Cardiac muscle cell (in vitro differentiated cells and primary cell): ENCODE measurements around the gene PSMC5. TPM values are rescaled to one million over a fixed set of nuclear protein-coding genes. Genes with fewer than 3 reads are reported as not detected.
A peak's percentile ranks its signal among the peaks of the same experiment; 100 is the strongest.

Experiments
- DNase-seq, 2 donors: peaks; one replicate each; pipeline versions ENCODE4 v3.0.0 to v3.0.0-alpha.2; 2010 to 2017; ENCODE audit warnings: low read depth in 1 of 2, low spot score in 1 of 2
- H3K27ac ChIP-seq: fragments of 200-600 bp; sonication (generic); 2 replicates; pipeline ENCODE4 v1.5.1; 2016
- H3K27me3 ChIP-seq: fragments of 200-600 bp; sonication (generic); 2 replicates; pipeline ENCODE4 v1.6.0; 2016; ENCODE audit warnings: control low read depth
- H3K36me3 ChIP-seq: fragments of 200-600 bp; sonication (generic); 2 replicates; pipeline ENCODE4 v1.5.1; 2016; ENCODE audit warnings: control low read depth
- H3K4me1 ChIP-seq: fragments of 200-600 bp; sonication (generic); 2 replicates; pipeline ENCODE4 v1.8.1; 2017; ENCODE audit warnings: low read depth, mild to moderate bottlenecking, mixed run types
- H3K4me3 ChIP-seq: fragments of 200-600 bp; sonication (generic); 2 replicates; pipeline ENCODE4 v1.5.1; 2016; ENCODE audit warnings: mild to moderate bottlenecking
- H3K9me3 ChIP-seq: fragments of 200-600 bp; sonication (generic); 2 replicates; pipeline ENCODE4 v1.5.1; 2017; ENCODE audit warnings: low read depth, mild to moderate bottlenecking, control low read depth
- CTCF ChIP-seq: IDR thresholded peaks from 2 replicates; pipeline ENCODE4 v1.5.1; 2012; ENCODE audit warnings: low read depth, mild to moderate bottlenecking, low read length
- polyA plus RNA-seq: library from polyadenylated mRNA; unstranded; fragments of >200 nt; fragmentation: Nextera tagmentation; extraction: Ambion mirVana; gene quantifications from 2 replicates; pipeline ENCODE4 v1.2.1, GENCODE V29; 2016
- total RNA-seq: library from RNA; depleted of rRNA; stranded (reverse); fragments of >200 nt; gene quantifications from 2 replicates; pipeline ENCODE4 v1.2.3, GENCODE V29; 2016

Gene PSMC5
- total and polyA plus RNA-seq, 2 experiments from 2014 or later, result 42.7 to 230 TPM

GRCh38 chr17:63836811-63837210, 9.6 kb downstream of the PSMC5 start:
- Histone ChIP-seq H3K4me1 (peaks cover 26% of the 10 kb centered on the region), H3K36me3 (peaks cover 12% of the 10 kb centered on the region), H3K9me3 (no peaks in the 10 kb centered on the region), H3K4me3 (no peak overlapping the region), H3K27me3 (no peaks in the 10 kb centered on the region), H3K27ac (no peak overlapping the region)
- TF ChIP-seq CTCF, result no peak
- no peak for DNase-seq

GRCh38 chr17:63837480-63837879, 10.2 kb downstream of the PSMC5 start:
- no peak overlapping the region for H3K27ac ChIP-seq
- H3K4me3 ChIP-seq, result no peak overlapping the region
- H3K4me1 ChIP-seq, result peaks cover 26% of the 10 kb centered on the region
- no peak for DNase-seq
- no peak for TF ChIP-seq CTCF
- peaks cover 12% of the 10 kb centered on the region for H3K36me3 ChIP-seq
- H3K9me3 ChIP-seq, result no peaks in the 10 kb centered on the region
- H3K27me3 ChIP-seq, result no peaks in the 10 kb centered on the region

GRCh38 chr17:63837962-63838600, 10.8 kb downstream of the PSMC5 start:
- Histone ChIP-seq H3K36me3 (peaks cover 9% of the 10 kb centered on the region), H3K4me3 (no peak overlapping the region), H3K4me1 (peaks cover 26% of the 10 kb centered on the region), H3K27ac (no peak overlapping the region), H3K27me3 (no peaks in the 10 kb centered on the region), H3K9me3 (no peaks in the 10 kb centered on the region)
- TF ChIP-seq CTCF, result no peak
- no peak for DNase-seq

GRCh38 chr17:63838631-63839171, 11.5 kb downstream of the PSMC5 start:
- TF ChIP-seq CTCF, result no peak
- H3K27ac ChIP-seq, result peak overlapping the region; percentile 44
- DNase-seq, result peak in 1 of 2 donors; percentile 94
- no peak overlapping the region for H3K4me3 ChIP-seq
- no peaks in the 10 kb centered on the region for H3K27me3 ChIP-seq
- no peaks in the 10 kb centered on the region for H3K9me3 ChIP-seq
- peaks cover 26% of the 10 kb centered on the region for H3K4me1 ChIP-seq
- peaks cover 5% of the 10 kb centered on the region for H3K36me3 ChIP-seq

GRCh38 chr17:63840591-63841349, 13.5 kb downstream of the PSMC5 start:
- no peaks in the 10 kb centered on the region for H3K9me3 ChIP-seq
- peaks cover 3% of the 10 kb centered on the region for H3K36me3 ChIP-seq
- H3K4me3 ChIP-seq, result peak overlapping the region; percentile 85
- TF ChIP-seq CTCF, result no peak
- DNase-seq, result peak in 1 of 2 donors; percentile 56
- peak overlapping the region; percentile 84 for H3K27ac ChIP-seq
- peaks cover 26% of the 10 kb centered on the region for H3K4me1 ChIP-seq
- H3K27me3 ChIP-seq, result peaks cover 4% of the 10 kb centered on the region
